Stimulated activated CD8-positive, alpha-beta memory T cell treated with anti-CD3 and anti-CD28 coated beads, Interleukin-12 subunit alpha, Interleukin-12 subunit beta, amount 100 ng/mL, for 4 hours (primary cell): ENCODE measurements around the gene KAT2A.

Experiments used
- DNase-seq: peaks from one replicate; pipeline ENCODE4 v3.0.0-alpha.2; 2020; ENCODE audit warnings: low read depth

The KAT2A gene

GRCh38 chr17:42114118-42114517, 7.0 kb downstream of the KAT2A start:
- no peak for DNase-seq

- no peak for DNase-seq
These were observed 7.7 kb downstream of the KAT2A start for GRCh38 chr17:42113293-42114069.

GRCh38 chr17:42112552-42113176, 8.5 kb downstream of the KAT2A start, which contains the start of gene DHX58:
TSS of gene DHX58 (minus strand) at chr17:42112714. CDS start at chr17:42111892, 822 bp downstream.
- DNase-seq = peak; percentile 60

- DNase-seq = peak; percentile 11
These were observed 9.2 kb downstream of the KAT2A start for GRCh38 chr17:42111871-42112551.

GRCh38 chr17:42111265-42111636, 9.9 kb downstream of the KAT2A start:
- no peak for DNase-seq

- DNase-seq = no peak
These were observed 10.6 kb downstream of the KAT2A start for GRCh38 chr17:42110301-42111264.

- DNase-seq = no peak
These were observed 12.1 kb downstream of the KAT2A start for GRCh38 chr17:42109086-42109485.

- peak; percentile 88 for DNase-seq
These were observed 13.3 kb downstream of the KAT2A start for GRCh38 chr17:42107597-42108576.

GRCh38 chr17:42107124-42107523, 14.0 kb downstream of the KAT2A start:
- no peak for DNase-seq

- DNase-seq = no peak
These were observed 15.2 kb downstream of the KAT2A start for GRCh38 chr17:42106009-42106408.

- DNase-seq = no peak
These were observed 16.9 kb downstream of the KAT2A start for GRCh38 chr17:42104264-42104663.

GRCh38 chr17:42103221-42103954, 17.8 kb downstream of the KAT2A start:
- no peak for DNase-seq

GRCh38 chr17:42101513-42102292, 19.5 kb downstream of the KAT2A start:
- peak; percentile 40 for DNase-seq

- no peak for DNase-seq
These were observed 22.3 kb downstream of the KAT2A start for GRCh38 chr17:42098730-42099399.

GRCh38 chr17:42097691-42098631, 23.2 kb downstream of the KAT2A start, which contains the start of gene ZNF385C:
TSS of gene ZNF385C (minus strand) at chr17:42098473. CDS start at chr17:42063056, 35,417 bp downstream.
- DNase-seq = peak; percentile 22

- no peak for DNase-seq
These were observed 24.6 kb downstream of the KAT2A start for GRCh38 chr17:42096360-42097111.
